Loucy (cell line): ENCODE results near the gene HMCES.

ENCODE experiments used
- H2AFZ ChIP-seq: fragments of 200-600 bp; sonication (generic); 2 replicates; pipeline ENCODE4 v1.6.0; 2016; ENCODE audit warnings: antibody characterized with exemption, mild to moderate bottlenecking, low read length, moderate library complexity
- H3F3A ChIP-seq: fragments of 200-600 bp; 2 replicates; pipeline ENCODE4 v1.6.0; 2016; ENCODE audit warnings: antibody characterized with exemption, low read depth, mild to moderate bottlenecking
- H3K27me3 ChIP-seq: fragments of 200-600 bp; sonication (generic); 2 replicates; pipeline ENCODE4 v1.6.1; 2014; ENCODE audit warnings: low read length, mild to moderate bottlenecking; ENCODE audit not compliant: insufficient read depth, poor library complexity, severe bottlenecking
- H3K36me3 ChIP-seq: fragments of 200-600 bp; sonication (generic); 2 replicates; pipeline ENCODE4 v1.6.1; 2016; ENCODE audit warnings: low read length; ENCODE audit not compliant: insufficient read depth
- H3K4me1 ChIP-seq: fragments of 200-600 bp; sonication (generic); 2 replicates; pipeline ENCODE4 v1.5.1; 2014; ENCODE audit warnings: low read length, mild to moderate bottlenecking; ENCODE audit not compliant: insufficient read depth, poor library complexity, severe bottlenecking
- H3K4me2 ChIP-seq: fragments of 200-600 bp; sonication (generic); 2 replicates; pipeline ENCODE4 v1.6.0; 2014; ENCODE audit warnings: antibody characterized with exemption, low read length, low read depth, mild to moderate bottlenecking; ENCODE audit not compliant: poor library complexity, severe bottlenecking
- H3K4me3 ChIP-seq: fragments of 200-600 bp; sonication (generic); 2 replicates; pipeline ENCODE4 v1.5.1; 2014; ENCODE audit warnings: low read length, mild to moderate bottlenecking, mixed read lengths; ENCODE audit not compliant: poor library complexity, severe bottlenecking
- H3K79me2 ChIP-seq: fragments of 200-600 bp; sonication (generic); 2 replicates; pipeline ENCODE4 v1.6.1; 2014; ENCODE audit warnings: low read length; ENCODE audit not compliant: insufficient read depth
- H3K9ac ChIP-seq: fragments of 200-600 bp; sonication (generic); 2 replicates; pipeline ENCODE4 v1.6.0; 2014; ENCODE audit warnings: mild to moderate bottlenecking, low read depth, low read length, moderate library complexity; ENCODE audit not compliant: poor library complexity, severe bottlenecking
- H3K9me2 ChIP-seq: fragments of 200-600 bp; sonication (generic); replicated peaks from 2 replicates; pipeline ENCODE4 v1.6.1; 2016; ENCODE audit warnings: low read depth, low read length, mixed read lengths
- H3K9me3 ChIP-seq: fragments of 200-600 bp; sonication (generic); 2 replicates; pipeline ENCODE4 v1.6.1; 2014; ENCODE audit warnings: mild to moderate bottlenecking, antibody characterized with exemption, low read length, low read depth; ENCODE audit not compliant: insufficient read depth
- H4K20me1 ChIP-seq: fragments of 200-600 bp; sonication (generic); 2 replicates; pipeline ENCODE4 v1.6.0; 2014; ENCODE audit warnings: antibody characterized with exemption, low read length, mild to moderate bottlenecking; ENCODE audit not compliant: insufficient read depth, poor library complexity, severe bottlenecking
- EZH2phosphoT487 ChIP-seq: fragments of 200-600 bp; IDR thresholded peaks from 2 replicates; pipeline ENCODE4 v1.6.1; 2018; ENCODE audit warnings: antibody characterized with exemption, mild to moderate bottlenecking, moderate library complexity, borderline replicate concordance
- TF ChIP-seq, protein P1 (sequence below): fragments of 200-600 bp; sonication (generic); conservative IDR thresholded peaks from 2 replicates; pipeline ENCODE4 v1.5.1; 2014; ENCODE audit warnings: mild to moderate bottlenecking, antibody characterized with exemption, low read length

The HMCES gene

DNA sequence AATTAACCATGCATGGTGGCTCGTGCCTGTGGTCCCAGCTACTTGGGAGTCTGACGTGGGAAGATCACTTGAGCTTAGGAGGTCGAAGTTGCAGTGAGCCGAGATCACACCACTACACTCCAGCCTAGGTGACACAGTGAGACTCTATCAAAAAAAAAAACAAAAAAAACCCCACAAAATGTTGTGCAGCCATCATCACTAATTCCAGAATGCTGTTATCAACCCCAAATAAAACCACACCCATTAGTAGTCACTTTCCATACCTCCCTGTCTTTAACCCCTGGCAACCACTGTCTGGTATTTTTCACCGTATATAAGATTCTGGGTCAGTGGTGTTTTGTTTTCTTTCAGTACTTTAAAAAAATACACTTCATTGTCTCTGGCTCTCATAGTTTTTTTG is 16.6 kb downstream of the HMCES start:
- no peaks in the 10 kb centered on the region for H3K9me3 ChIP-seq

DNA sequence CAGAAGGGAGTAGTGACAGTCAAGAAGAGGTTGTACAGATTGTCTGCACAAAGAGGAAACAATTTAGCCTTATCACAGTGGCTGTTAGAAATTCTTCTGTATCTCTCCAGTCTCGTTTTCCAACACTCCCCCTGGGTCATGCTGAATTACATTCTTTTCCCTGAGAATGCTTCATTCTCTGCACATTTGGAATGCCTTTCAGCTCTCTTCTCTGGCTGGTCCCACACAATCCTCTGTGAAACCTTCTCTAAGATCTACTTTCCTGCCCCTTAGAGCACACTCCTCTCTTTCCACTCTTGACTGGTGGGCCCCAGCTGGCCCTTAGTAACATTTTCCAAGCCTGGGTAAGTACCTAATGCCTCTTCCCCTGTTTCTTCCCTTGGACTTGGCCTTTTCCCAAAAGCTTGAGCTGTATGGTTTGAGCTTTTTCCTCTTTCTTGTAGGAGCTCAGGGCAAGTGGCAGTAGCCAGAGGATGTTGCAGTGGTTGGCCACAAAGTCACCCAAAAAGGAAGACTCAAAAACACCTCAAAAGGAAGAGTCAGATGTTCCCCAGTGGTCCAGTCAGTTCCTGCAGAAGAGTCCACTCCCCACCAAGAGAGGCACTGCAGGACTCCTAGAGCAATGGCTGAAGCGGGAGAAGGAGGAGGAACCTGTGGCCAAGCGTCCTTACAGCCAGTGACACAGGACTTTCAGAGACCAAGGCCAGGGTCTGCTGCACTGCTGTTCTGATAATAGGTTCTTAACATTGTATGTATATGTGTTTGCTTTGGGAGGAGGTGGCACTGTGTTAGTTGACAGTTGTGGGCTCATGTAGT is 25.7 kb downstream of the HMCES start:
- Histone ChIP-seq H3K9me3 (no peaks in the 10 kb centered on the region), H3K9ac (no peak overlapping the region), H3K4me1 (no peaks in the 10 kb centered on the region)

More for the DNA sequence above, 16.6 kb downstream of the HMCES start:
- Histone ChIP-seq H3K36me3 (peaks cover 54% of the 10 kb centered on the region), H3F3A (no peaks in the 10 kb centered on the region), H3K9ac (no peak overlapping the region), H3K9me2 (no peaks in the 10 kb centered on the region), H3K79me2 (no peaks in the 10 kb centered on the region), H2AFZ (no peak overlapping the region), H4K20me1 (no peaks in the 10 kb centered on the region), H3K27me3 (no peaks in the 10 kb centered on the region), H3K4me3 (no peak overlapping the region), H3K4me2 (no peak overlapping the region), H3K4me1 (no peaks in the 10 kb centered on the region)
- TF ChIP-seq, protein P1, sequence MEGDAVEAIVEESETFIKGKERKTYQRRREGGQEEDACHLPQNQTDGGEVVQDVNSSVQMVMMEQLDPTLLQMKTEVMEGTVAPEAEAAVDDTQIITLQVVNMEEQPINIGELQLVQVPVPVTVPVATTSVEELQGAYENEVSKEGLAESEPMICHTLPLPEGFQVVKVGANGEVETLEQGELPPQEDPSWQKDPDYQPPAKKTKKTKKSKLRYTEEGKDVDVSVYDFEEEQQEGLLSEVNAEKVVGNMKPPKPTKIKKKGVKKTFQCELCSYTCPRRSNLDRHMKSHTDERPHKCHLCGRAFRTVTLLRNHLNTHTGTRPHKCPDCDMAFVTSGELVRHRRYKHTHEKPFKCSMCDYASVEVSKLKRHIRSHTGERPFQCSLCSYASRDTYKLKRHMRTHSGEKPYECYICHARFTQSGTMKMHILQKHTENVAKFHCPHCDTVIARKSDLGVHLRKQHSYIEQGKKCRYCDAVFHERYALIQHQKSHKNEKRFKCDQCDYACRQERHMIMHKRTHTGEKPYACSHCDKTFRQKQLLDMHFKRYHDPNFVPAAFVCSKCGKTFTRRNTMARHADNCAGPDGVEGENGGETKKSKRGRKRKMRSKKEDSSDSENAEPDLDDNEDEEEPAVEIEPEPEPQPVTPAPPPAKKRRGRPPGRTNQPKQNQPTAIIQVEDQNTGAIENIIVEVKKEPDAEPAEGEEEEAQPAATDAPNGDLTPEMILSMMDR, result no peak
- no peak for TF ChIP-seq EZH2phosphoT487

DNA sequence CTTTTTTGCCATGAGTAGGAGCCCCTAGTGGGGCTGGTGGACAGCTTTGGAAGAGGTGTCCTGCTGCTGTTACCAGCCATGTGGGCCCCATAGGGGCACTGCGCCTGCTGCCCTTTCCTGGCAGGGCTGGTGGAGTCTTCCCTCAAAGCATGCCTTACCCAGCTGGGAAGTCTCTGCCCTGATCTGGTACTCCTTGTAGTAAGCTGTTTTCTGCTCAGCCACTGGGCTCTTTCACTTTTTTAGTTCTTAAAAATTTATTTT is 26.2 kb downstream of the HMCES start:
- no peak overlapping the region for H3K4me2 ChIP-seq
- H3K79me2 ChIP-seq, result no peaks in the 10 kb centered on the region
- H3K36me3 ChIP-seq, result peaks cover 45% of the 10 kb centered on the region; the same call in 1 of the 2 replicates
- no peaks in the 10 kb centered on the region for H3F3A ChIP-seq
- H3K9ac ChIP-seq, result no peak overlapping the region
- no peaks in the 10 kb centered on the region for H3K9me3 ChIP-seq
- TF ChIP-seq, protein P1, result no peak
- no peak for TF ChIP-seq EZH2phosphoT487
- no peaks in the 10 kb centered on the region for H3K4me1 ChIP-seq
- no peaks in the 10 kb centered on the region for H3K27me3 ChIP-seq
- no peaks in the 10 kb centered on the region for H4K20me1 ChIP-seq
- H3K4me3 ChIP-seq, result no peak overlapping the region
- H2AFZ ChIP-seq, result no peak overlapping the region
- no peaks in the 10 kb centered on the region for H3K9me2 ChIP-seq

More for the DNA sequence above, 25.7 kb downstream of the HMCES start:
- Histone ChIP-seq H3K79me2 (no peaks in the 10 kb centered on the region), H3F3A (no peaks in the 10 kb centered on the region), H3K9me2 (no peaks in the 10 kb centered on the region), H3K27me3 (no peaks in the 10 kb centered on the region), H4K20me1 (no peaks in the 10 kb centered on the region), H3K36me3 (peaks cover 45% of the 10 kb centered on the region; the same call in 1 of the 2 replicates), H2AFZ (no peak overlapping the region), H3K4me3 (no peak overlapping the region), H3K4me2 (no peak overlapping the region)
- TF ChIP-seq, protein P1, result no peak
- TF ChIP-seq EZH2phosphoT487, result no peak
